Ectodermal cell (in vitro differentiated cells): ENCODE measurements around the gene EYS.
"Not testable (repeated sequence)": the region's sequence is repeated elsewhere in the genome, so short reads cannot be mapped to it uniquely, and the experiment has no call there.

ENCODE experiments used
- H3K27ac ChIP-seq: 2 replicates; pipeline ENCODE4 v1.7.0; 2013; ENCODE audit warnings: mild to moderate bottlenecking, low read depth, low read length; ENCODE audit not compliant: insufficient read depth, poor library complexity, severe bottlenecking
- H3K27me3 ChIP-seq: 2 replicates; pipeline ENCODE4 v1.7.0; 2013; ENCODE audit warnings: mild to moderate bottlenecking, low read length; ENCODE audit not compliant: insufficient read depth, control insufficient read depth, poor library complexity, severe bottlenecking
- H3K36me3 ChIP-seq: one replicate; pipeline ENCODE4 v1.7.0; 2013; ENCODE audit warnings: low read length; ENCODE audit not compliant: control insufficient read depth, insufficient read depth
- H3K4me1 ChIP-seq: one replicate; pipeline ENCODE4 v1.7.0; 2013; ENCODE audit warnings: low read length; ENCODE audit not compliant: control insufficient read depth, insufficient read depth
- H3K4me3 ChIP-seq: 2 replicates; pipeline ENCODE4 v1.7.0; 2013; ENCODE audit warnings: low read depth, low read length, control low read depth; ENCODE audit not compliant: insufficient read depth
- H3K9me3 ChIP-seq: 2 replicates; pipeline ENCODE4 v1.7.0; 2013; ENCODE audit warnings: mild to moderate bottlenecking, low read length, moderate library complexity; ENCODE audit not compliant: control insufficient read depth
- WGBS, 2 experiments: methylation state at CpG; one replicate each; pipeline ENCODE4 v1.1.7; 2013; ENCODE audit warnings: missing lambda C conversion rate in 2 of 2; 5-methylcytosine and 5-hydroxymethylcytosine counted together

EYS gene

GRCh38 chr6:63750400-63750799 lies 1956.6 kb downstream of the EYS start:
- no peaks in the 10 kb centered on the region for H3K4me1 ChIP-seq
- H3K4me3 ChIP-seq = no peak overlapping the region
- no peaks in the 10 kb centered on the region for H3K9me3 ChIP-seq
- H3K27me3 ChIP-seq = no peaks in the 10 kb centered on the region
- WGBS, 2 experiments = 87% methylated on average over 2 of the region's 2 CpGs; no CpG with 5 or more reads in 1 of the 2 experiments
- H3K27ac ChIP-seq = no peak overlapping the region
- H3K36me3 ChIP-seq = no peaks in the 10 kb centered on the region

GRCh38 chr6:63745784-63746183 lies 1961.2 kb downstream of the EYS start:
- Histone ChIP-seq H3K27me3 (no peaks in the 10 kb centered on the region), H3K27ac (no peak overlapping the region), H3K4me3 (no peak overlapping the region), H3K4me1 (no peaks in the 10 kb centered on the region), H3K9me3 (no peaks in the 10 kb centered on the region), H3K36me3 (no peaks in the 10 kb centered on the region)

- H3K4me3 ChIP-seq = no peak overlapping the region
- no peaks in the 10 kb centered on the region for H3K27me3 ChIP-seq
- WGBS, 2 experiments = 84 to 86% methylated on average over 4 of the region's 4 CpGs
- no peaks in the 10 kb centered on the region for H3K36me3 ChIP-seq
- H3K27ac ChIP-seq = no peak overlapping the region
- H3K4me1 ChIP-seq = no peaks in the 10 kb centered on the region
- no peaks in the 10 kb centered on the region for H3K9me3 ChIP-seq
Measured at GRCh38 chr6:63744810-63745209, 1962.2 kb downstream of the EYS start.

- Histone ChIP-seq H3K27me3 (no peaks in the 10 kb centered on the region), H3K27ac (no peak overlapping the region), H3K4me3 (no peak overlapping the region), H3K4me1 (no peaks in the 10 kb centered on the region), H3K36me3 (no peaks in the 10 kb centered on the region), H3K9me3 (no peaks in the 10 kb centered on the region)
Measured at GRCh38 chr6:63743691-63744090, 1963.3 kb downstream of the EYS start.

- Histone ChIP-seq H3K4me3 (no peak overlapping the region), H3K27me3 (no peaks in the 10 kb centered on the region), H3K9me3 (no peaks in the 10 kb centered on the region), H3K36me3 (no peaks in the 10 kb centered on the region), H3K27ac (no peak overlapping the region), H3K4me1 (no peaks in the 10 kb centered on the region)
Measured at GRCh38 chr6:63742060-63742459, 1965.0 kb downstream of the EYS start.

- H3K4me3 ChIP-seq = no peak overlapping the region
- WGBS, 2 experiments = 87 to 100% methylated on average over 1 to 2 of the region's 2 CpGs
- no peak overlapping the region for H3K27ac ChIP-seq
- H3K27me3 ChIP-seq = no peaks in the 10 kb centered on the region
- no peaks in the 10 kb centered on the region for H3K9me3 ChIP-seq
- no peaks in the 10 kb centered on the region for H3K4me1 ChIP-seq
- no peaks in the 10 kb centered on the region for H3K36me3 ChIP-seq
Measured at GRCh38 chr6:63740709-63741108, 1966.3 kb downstream of the EYS start.

GRCh38 chr6:63739094-63739687 lies 1967.8 kb downstream of the EYS start:
- Histone ChIP-seq H3K36me3 (no peaks in the 10 kb centered on the region), H3K4me1 (no peaks in the 10 kb centered on the region), H3K9me3 (no peaks in the 10 kb centered on the region), H3K27me3 (no peaks in the 10 kb centered on the region), H3K4me3 (no peak overlapping the region), H3K27ac (no peak overlapping the region)
- 70 to 93% methylated on average over 1 of the region's 1 CpG for WGBS, 2 experiments

- H3K9me3 ChIP-seq, H3K4me1 ChIP-seq, H3K27ac ChIP-seq, H3K4me3 ChIP-seq, H3K27me3 ChIP-seq, H3K36me3 ChIP-seq: not testable (repeated sequence)
- WGBS, 2 experiments = no CpG with 5 or more reads among the region's 2 CpGs
Measured at GRCh38 chr6:63738190-63738589, 1968.8 kb downstream of the EYS start.

GRCh38 chr6:63734923-63735322 lies 1972.1 kb downstream of the EYS start:
- Histone ChIP-seq H3K4me3 (no peak overlapping the region), H3K9me3 (no peaks in the 10 kb centered on the region), H3K36me3 (no peaks in the 10 kb centered on the region), H3K27ac (no peak overlapping the region), H3K4me1 (no peaks in the 10 kb centered on the region), H3K27me3 (no peaks in the 10 kb centered on the region)
- whole genome bisulfite sequencing, 2 experiments = 93 to 94% methylated on average over 2 of the region's 3 CpGs

- H3K36me3 ChIP-seq = no peaks in the 10 kb centered on the region
- H3K4me1 ChIP-seq = no peaks in the 10 kb centered on the region
- H3K9me3 ChIP-seq = no peaks in the 10 kb centered on the region
- WGBS, 2 experiments = 92 to 97% methylated on average over 2 of the region's 2 CpGs
- H3K27me3 ChIP-seq = no peaks in the 10 kb centered on the region
- no peak overlapping the region for H3K4me3 ChIP-seq
- H3K27ac ChIP-seq = no peak overlapping the region
Measured at GRCh38 chr6:63732336-63732735, 1974.7 kb downstream of the EYS start.

- H3K9me3 ChIP-seq = no peaks in the 10 kb centered on the region
- 89 to 91% methylated on average over 3 of the region's 3 CpGs for WGBS, 2 experiments
- H3K27me3 ChIP-seq = no peaks in the 10 kb centered on the region
- no peak overlapping the region for H3K27ac ChIP-seq
- no peaks in the 10 kb centered on the region for H3K36me3 ChIP-seq
- H3K4me1 ChIP-seq = no peaks in the 10 kb centered on the region
- no peak overlapping the region for H3K4me3 ChIP-seq
Measured at GRCh38 chr6:63731930-63732329, 1975.1 kb downstream of the EYS start.
